ENCODE data around the gene EGFL8. TPM values are rescaled to one million over a fixed set of nuclear protein-coding genes. Genes with fewer than 3 reads are reported as not detected.

EGFL8 gene
- total RNA-seq, 1 donor from 2014 or later = 9.2 TPM

- TF ChIP-seq CTCF (IDR thresholded peaks at IDR 0.05; ENCODE audit: borderline replicate concordance) = no peak
- DNase-seq = no peak
- peaks cover 27% of the 10 kb centered on the region for H3K27me3 ChIP-seq (ENCODE audit: low read depth)
- H3K4me3 ChIP-seq = no peak overlapping the region
- H3K27ac ChIP-seq (replicated peaks) = no peak overlapping the region
- H3K4me1 ChIP-seq = peaks cover 18% of the 10 kb centered on the region
- H3K9me3 ChIP-seq (replicated peaks) = no peaks in the 10 kb centered on the region
- H3K36me3 ChIP-seq = peaks cover 23% of the 10 kb centered on the region
- intact Hi-C loops (cut with micrococcal nuclease) = no loop called here
Observed at GRCh38 chr6:32200711-32201475, 36.5 kb downstream of the EGFL8 start.

- Histone ChIP-seq H3K27me3 (ENCODE audit: low read depth) (peaks cover 27% of the 10 kb centered on the region), H3K36me3 (peaks cover 23% of the 10 kb centered on the region), H3K4me3 (no peak overlapping the region), H3K9me3 (replicated peaks) (no peaks in the 10 kb centered on the region), H3K4me1 (peaks cover 5% of the 10 kb centered on the region), H3K27ac (replicated peaks) (no peak overlapping the region)
- intact Hi-C loops (cut with micrococcal nuclease) = no loop called here
- no peak for DNase-seq
- TF ChIP-seq CTCF (IDR thresholded peaks at IDR 0.05; ENCODE audit: borderline replicate concordance) = no peak
Observed at GRCh38 chr6:32202186-32202585, 37.8 kb downstream of the EGFL8 start.

GRCh38 chr6:32203426-32204267 lies 39.3 kb downstream of the EGFL8 start:
- TF ChIP-seq CTCF (IDR thresholded peaks at IDR 0.05; ENCODE audit: borderline replicate concordance) = no peak
- no peaks in the 10 kb centered on the region for H3K9me3 ChIP-seq (replicated peaks)
- DNase-seq = no peak
- H3K4me3 ChIP-seq = no peak overlapping the region
- H3K27me3 ChIP-seq (ENCODE audit: low read depth) = peaks cover 27% of the 10 kb centered on the region
- peaks cover 28% of the 10 kb centered on the region for H3K36me3 ChIP-seq
- no peaks in the 10 kb centered on the region for H3K4me1 ChIP-seq
- H3K27ac ChIP-seq (replicated peaks) = no peak overlapping the region
- intact Hi-C loops (cut with micrococcal nuclease) = no loop called here

- Histone ChIP-seq H3K27ac (replicated peaks) (no peak overlapping the region), H3K4me3 (no peak overlapping the region), H3K27me3 (ENCODE audit: low read depth) (peaks cover 27% of the 10 kb centered on the region), H3K9me3 (replicated peaks) (no peaks in the 10 kb centered on the region), H3K4me1 (no peaks in the 10 kb centered on the region), H3K36me3 (peaks cover 34% of the 10 kb centered on the region)
- intact Hi-C loops (cut with micrococcal nuclease) = no loop called here
- DNase-seq = no peak
- no peak for TF ChIP-seq CTCF (IDR thresholded peaks at IDR 0.05; ENCODE audit: borderline replicate concordance)
Observed at GRCh38 chr6:32204268-32204715, 39.9 kb downstream of the EGFL8 start.

GRCh38 chr6:32208996-32209395 lies 44.6 kb downstream of the EGFL8 start:
- Histone ChIP-seq H3K4me1 (no peaks in the 10 kb centered on the region), H3K4me3 (no peak overlapping the region), H3K27ac (replicated peaks) (no peak overlapping the region), H3K36me3 (peaks cover 30% of the 10 kb centered on the region), H3K27me3 (ENCODE audit: low read depth) (peaks cover 2% of the 10 kb centered on the region), H3K9me3 (replicated peaks) (no peaks in the 10 kb centered on the region)
- intact Hi-C loops (cut with micrococcal nuclease) = no loop called here
- DNase-seq = no peak
- no peak for TF ChIP-seq CTCF (IDR thresholded peaks at IDR 0.05; ENCODE audit: borderline replicate concordance)
